ENCODE measurements around the gene SYNPO2. TPM values are rescaled to one million over a fixed set of nuclear protein-coding genes. Genes with fewer than 3 reads are reported as not detected.
"Not testable (repeated sequence)": the region's sequence is repeated elsewhere in the genome, so short reads cannot be mapped to it uniquely, and the experiment has no call there.

The SYNPO2 gene
- total RNA-seq, 1 donor = 34.0 TPM

- DNase-seq (ENCODE audit: insufficient read length, low spot score, missing footprints) = no peak
- H4K20me1 ChIP-seq (ENCODE audit: insufficient read depth, low read length) = no peaks in the 10 kb centered on the region
- peaks cover 3% of the 10 kb centered on the region for H3K4me1 ChIP-seq (ENCODE audit: insufficient read depth, low read length)
- H2AFZ ChIP-seq (ENCODE audit: low read length) = no peak overlapping the region
- no peaks in the 10 kb centered on the region for H3K36me3 ChIP-seq (ENCODE audit: insufficient read depth, low read length)
- no peak overlapping the region for H3K4me3 ChIP-seq (ENCODE audit: insufficient read depth, low read length)
- no peak overlapping the region for H3K27ac ChIP-seq (ENCODE audit: low read depth, low read length)
- no peaks in the 10 kb centered on the region for H3K9me3 ChIP-seq (ENCODE audit: low read depth, low read length)
- H3K4me2 ChIP-seq (ENCODE audit: insufficient read depth, low read length) = no peak overlapping the region
- no peaks in the 10 kb centered on the region for H3K79me2 ChIP-seq (ENCODE audit: insufficient read depth, low read length)
- no peak for TF ChIP-seq CTCF (IDR thresholded peaks at IDR 0.05; ENCODE audit: extremely low read depth, low read depth, low read length)
- no peaks in the 10 kb centered on the region for H3K27me3 ChIP-seq (ENCODE audit: insufficient read depth, low read length)
These were observed 16.5 kb upstream of the SYNPO2 start for GRCh38 chr4:118872181-118872580.

- Histone ChIP-seq H3K4me3 (ENCODE audit: insufficient read depth, low read length) (no peak overlapping the region), H3K4me2 (ENCODE audit: insufficient read depth, low read length) (no peak overlapping the region), H3K36me3 (ENCODE audit: insufficient read depth, low read length) (no peaks in the 10 kb centered on the region), H4K20me1 (ENCODE audit: insufficient read depth, low read length) (no peaks in the 10 kb centered on the region), H2AFZ (ENCODE audit: low read length) (no peak overlapping the region), H3K79me2 (ENCODE audit: insufficient read depth, low read length) (no peaks in the 10 kb centered on the region), H3K4me1 (ENCODE audit: insufficient read depth, low read length) (no peaks in the 10 kb centered on the region), H3K27me3 (ENCODE audit: insufficient read depth, low read length) (no peaks in the 10 kb centered on the region), H3K27ac (ENCODE audit: low read depth, low read length) (no peak overlapping the region), H3K9me3 (ENCODE audit: low read depth, low read length) (no peaks in the 10 kb centered on the region)
- DNase-seq (ENCODE audit: insufficient read length, low spot score, missing footprints) = no peak
- TF ChIP-seq CTCF (IDR thresholded peaks at IDR 0.05; ENCODE audit: extremely low read depth, low read depth, low read length) = no peak
These were observed 10.9 kb upstream of the SYNPO2 start for GRCh38 chr4:118877797-118878196.

- H3K4me2 ChIP-seq (ENCODE audit: insufficient read depth, low read length); H3K4me3 ChIP-seq (ENCODE audit: insufficient read depth, low read length); H3K36me3 ChIP-seq (ENCODE audit: insufficient read depth, low read length); H3K79me2 ChIP-seq (ENCODE audit: insufficient read depth, low read length); DNase-seq (ENCODE audit: insufficient read length, low spot score, missing footprints); H4K20me1 ChIP-seq (ENCODE audit: insufficient read depth, low read length); H2AFZ ChIP-seq (ENCODE audit: low read length); H3K9me3 ChIP-seq (ENCODE audit: low read depth, low read length); H3K27ac ChIP-seq (ENCODE audit: low read depth, low read length); H3K4me1 ChIP-seq (ENCODE audit: insufficient read depth, low read length); H3K27me3 ChIP-seq (ENCODE audit: insufficient read depth, low read length): not testable (repeated sequence)
These were observed 10.1 kb upstream of the SYNPO2 start for GRCh38 chr4:118878507-118878906.

DNA sequence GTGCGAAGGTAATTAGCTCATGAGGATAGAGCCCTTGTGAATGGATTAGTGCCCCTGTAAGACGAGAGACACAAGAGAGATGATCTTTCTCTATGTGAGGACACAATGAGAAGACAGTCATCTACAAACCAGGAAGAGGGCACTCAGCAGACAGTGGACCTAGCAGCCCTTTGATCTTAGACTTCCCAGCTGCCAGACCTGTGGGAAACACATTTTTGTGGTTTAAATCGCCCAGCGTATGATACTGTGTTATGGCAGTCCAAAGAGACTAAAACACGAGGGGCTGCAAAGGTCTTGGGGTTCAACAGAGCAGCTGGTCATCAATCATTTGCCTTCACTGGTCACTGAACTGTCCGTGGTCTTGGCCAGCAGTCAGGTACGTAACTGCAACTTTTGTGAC, 9.2 kb upstream of the SYNPO2 start:
- H3K4me3 ChIP-seq (ENCODE audit: insufficient read depth, low read length) = no peak overlapping the region
- no peak overlapping the region for H3K27ac ChIP-seq (ENCODE audit: low read depth, low read length)
- DNase-seq (ENCODE audit: insufficient read length, low spot score, missing footprints) = no peak
- no peaks in the 10 kb centered on the region for H3K79me2 ChIP-seq (ENCODE audit: insufficient read depth, low read length)
- TF ChIP-seq CTCF (IDR thresholded peaks at IDR 0.05; ENCODE audit: extremely low read depth, low read depth, low read length) = no peak
- no peaks in the 10 kb centered on the region for H3K4me1 ChIP-seq (ENCODE audit: insufficient read depth, low read length)
- H4K20me1 ChIP-seq (ENCODE audit: insufficient read depth, low read length) = no peaks in the 10 kb centered on the region
- no peaks in the 10 kb centered on the region for H3K27me3 ChIP-seq (ENCODE audit: insufficient read depth, low read length)
- no peaks in the 10 kb centered on the region for H3K36me3 ChIP-seq (ENCODE audit: insufficient read depth, low read length)
- H3K4me2 ChIP-seq (ENCODE audit: insufficient read depth, low read length) = no peak overlapping the region
- H2AFZ ChIP-seq (ENCODE audit: low read length) = no peak overlapping the region
- H3K9me3 ChIP-seq (ENCODE audit: low read depth, low read length) = no peaks in the 10 kb centered on the region
